NCI-H446 (cell line): ENCODE data around the gene RGS10.
"Not testable (repeated sequence)": the region's sequence is repeated elsewhere in the genome, so short reads cannot be mapped to it uniquely, and the experiment has no call there.

Experiments
- DNase-seq, 2 experiments: peaks; one replicate each; lab custom pipeline; 2025; lab: John Stamatoyannopoulos, UW

RGS10 gene

GRCh38 chr10:119542357-119542987 lies at the start of gene RGS10:
RGS10 (minus strand) TSS chr10:119542719; CDS start chr10:119542638, 81 bp downstream.
- peak; percentile 3 to 48 for DNase-seq

- DNase-seq: no peak
Measured at GRCh38 chr10:119588071-119588470, 45.6 kb upstream of the RGS10 start.

- no peak for DNase-seq
Measured at GRCh38 chr10:119578355-119578754, 35.8 kb upstream of the RGS10 start.

- DNase-seq: no peak
Measured at GRCh38 chr10:119575991-119576390, 33.5 kb upstream of the RGS10 start.

- DNase-seq: no peak
Measured at GRCh38 chr10:119575506-119575905, 33.0 kb upstream of the RGS10 start.

GRCh38 chr10:119567978-119568377 lies 25.5 kb upstream of the RGS10 start:
- no peak for DNase-seq

GRCh38 chr10:119562097-119562496 lies 19.6 kb upstream of the RGS10 start:
- no peak for DNase-seq

- not testable (repeated sequence) for DNase-seq
Measured at GRCh38 chr10:119559511-119559910, 17.0 kb upstream of the RGS10 start.

GRCh38 chr10:119556081-119556480 lies 13.6 kb upstream of the RGS10 start:
- not testable (repeated sequence) for DNase-seq

- no peak for DNase-seq
Measured at GRCh38 chr10:119555178-119555784, 12.8 kb upstream of the RGS10 start.

GRCh38 chr10:119550827-119551226 lies 8.3 kb upstream of the RGS10 start:
- no peak for DNase-seq

- no peak for DNase-seq
Measured at GRCh38 chr10:119549247-119549999, 6.9 kb upstream of the RGS10 start.

- DNase-seq: no peak
Measured at GRCh38 chr10:119546009-119546408, 3.5 kb upstream of the RGS10 start.

- DNase-seq: no peak
Measured at GRCh38 chr10:119545310-119545709, 2.8 kb upstream of the RGS10 start.

- DNase-seq: no peak
Measured at GRCh38 chr10:119543814-119544642, 1.5 kb upstream of the RGS10 start.

- DNase-seq: peak in 1 of 2 experiments; percentile 29
Measured at GRCh38 chr10:119542988-119543813, 682 bp upstream of the RGS10 start.

GRCh38 chr10:119541459-119542356 lies 811 bp downstream of the RGS10 start:
- no peak for DNase-seq

- no peak for DNase-seq
Measured at GRCh38 chr10:119541046-119541445, 1.5 kb downstream of the RGS10 start.

GRCh38 chr10:119540038-119540437 lies 2.5 kb downstream of the RGS10 start:
- DNase-seq: no peak

GRCh38 chr10:119539359-119539825 lies 3.1 kb downstream of the RGS10 start:
- no peak for DNase-seq
